Small intestine (tissue), 7 donors: ENCODE measurements around the gene SGPP1. TPM values are rescaled to one million over a fixed set of nuclear protein-coding genes. Genes with fewer than 3 reads are reported as not detected.
"Not testable (repeated sequence)": the region's sequence is repeated elsewhere in the genome, so short reads cannot be mapped to it uniquely, and the experiment has no call there.

Source experiments
- DNase-seq, 2 donors: peaks; one replicate each; pipeline versions ENCODE4 v3.0.0 to v3.0.0-alpha.2; 2013
- FAIRE-seq: peaks from 2 replicates; lab custom pipeline; 2012; peaks lifted over from hg19 to GRCh38; lab: Jason Lieb, UNC
- H3K27ac ChIP-seq, 3 donors: one replicate each; pipeline ENCODE4 v1.5.1; 2013; ENCODE audit warnings: low read length in 2 of 3, mild to moderate bottlenecking in 2 of 3, control low read depth in 1 of 3, inconsistent platforms in 1 of 3, low read depth in 1 of 3, moderate library complexity in 1 of 3
- H3K27me3 ChIP-seq, 3 donors: one replicate each; pipeline ENCODE4 v1.6.1; 2013; ENCODE audit warnings: low read length in 3 of 3, inconsistent platforms in 1 of 3; ENCODE audit not compliant: control insufficient read depth in 3 of 3, insufficient read depth in 3 of 3
- H3K36me3 ChIP-seq, 3 donors: one replicate each; pipeline ENCODE4 v1.6.1; 2013; ENCODE audit warnings: low read length in 3 of 3, inconsistent platforms in 1 of 3, low read depth in 1 of 3, mild to moderate bottlenecking in 1 of 3, moderate library complexity in 1 of 3; ENCODE audit not compliant: control insufficient read depth in 3 of 3, insufficient read depth in 2 of 3
- H3K4me1 ChIP-seq, 3 donors: one replicate each; pipeline ENCODE4 v1.6.1; 2013; ENCODE audit warnings: low read length in 2 of 3, inconsistent platforms in 1 of 3, low read depth in 1 of 3, mild to moderate bottlenecking in 1 of 3, moderate library complexity in 1 of 3; ENCODE audit not compliant: control insufficient read depth in 3 of 3, insufficient read depth in 2 of 3
- H3K4me3 ChIP-seq, 3 donors: one replicate each; pipeline ENCODE4 v1.5.1; 2013; ENCODE audit warnings: low read length in 3 of 3, control low read depth in 1 of 3, inconsistent platforms in 1 of 3, low read depth in 1 of 3, mild to moderate bottlenecking in 1 of 3, moderate library complexity in 1 of 3
- H3K9me3 ChIP-seq, 2 donors: one replicate each; pipeline ENCODE4 v1.6.1; 2013; ENCODE audit warnings: low read depth in 1 of 2, low read length in 1 of 2; ENCODE audit not compliant: control insufficient read depth in 2 of 2, insufficient read depth in 1 of 2
- WGBS, 3 donors: extraction: QIAGEN DNeasy Blood & Tissue Kit; methylation state at CpG; one replicate each; pipeline ENCODE4 v1.1.7; 2013; 5-methylcytosine and 5-hydroxymethylcytosine counted together
- polyA plus RNA-seq, 4 donors: library from polyadenylated mRNA; stranded (reverse) in 3 of 4; unstranded in 1 of 4; fragments of 200-250 nt in 3 of 4; fragments of 120-200 nt in 1 of 4; gene quantifications; one replicate each; pipeline versions ENCODE4 v1.2.1 to v1.2.3, GENCODE V29; 2013
- donor health status: healthy with polysubstance abuse.
- donor health status: control.
- donor health status: control.
- donor health status: Bipolar disorder and iron deficiency.
- donor health status: healthy.

The SGPP1 gene
- polyA plus RNA-seq, 4 donors: 3.2 to 8.7 (median 6.2) TPM

GRCh38 chr14:63662776-63663175 lies 65.1 kb downstream of the SGPP1 start:
- Histone ChIP-seq H3K4me1 (no peaks in the 10 kb centered on the region), H3K4me3 (no peak overlapping the region), H3K27me3 (no peaks in the 10 kb centered on the region), H3K9me3 (no peaks in the 10 kb centered on the region), H3K36me3 (peaks cover 0 to under 1% (median 0%) of the 10 kb centered on the region in 3 donors), H3K27ac (no peak overlapping the region)
- DNase-seq (no peak), FAIRE-seq (no peak)
- 93 to 95% (median 95%) methylated on average over 8 of the region's 8 CpGs for WGBS, 3 donors

- H3K27ac ChIP-seq, H3K4me3 ChIP-seq, FAIRE-seq, H3K27me3 ChIP-seq, H3K9me3 ChIP-seq, H3K4me1 ChIP-seq, H3K36me3 ChIP-seq, DNase-seq: not testable (repeated sequence)
- WGBS, 3 donors: 97 to 98% (median 97%) methylated on average over 10 of the region's 10 CpGs
Observed at GRCh38 chr14:63661881-63662280, 66.0 kb downstream of the SGPP1 start.

GRCh38 chr14:63659726-63660125 lies 68.1 kb downstream of the SGPP1 start:
- Histone ChIP-seq H3K36me3 (peaks cover 0 to 2% (median 0%) of the 10 kb centered on the region in 3 donors), H3K4me1 (no peaks in the 10 kb centered on the region), H3K27me3 (no peaks in the 10 kb centered on the region), H3K4me3 (no peak overlapping the region), H3K9me3 (no peaks in the 10 kb centered on the region), H3K27ac (no peak overlapping the region)
- WGBS, 3 donors: 85 to 92% (median 87%) methylated on average over 4 of the region's 4 CpGs
- FAIRE-seq: no peak
- DNase-seq: no peak

GRCh38 chr14:63656194-63656593 lies 71.7 kb downstream of the SGPP1 start:
- H3K27me3 ChIP-seq: no peaks in the 10 kb centered on the region
- peaks cover 0 to 2% (median 0%) of the 10 kb centered on the region in 3 donors for H3K36me3 ChIP-seq
- no peaks in the 10 kb centered on the region for H3K4me1 ChIP-seq
- DNase-seq (no peak), FAIRE-seq (no peak)
- WGBS, 3 donors: 85 to 94% (median 91%) methylated on average over 4 of the region's 4 CpGs
- H3K9me3 ChIP-seq: no peaks in the 10 kb centered on the region
- H3K27ac ChIP-seq: no peak overlapping the region
- no peak overlapping the region for H3K4me3 ChIP-seq

GRCh38 chr14:63654936-63655335 lies 72.9 kb downstream of the SGPP1 start:
- Histone ChIP-seq H3K36me3 (peaks cover 0 to 2% (median 0%) of the 10 kb centered on the region in 3 donors), H3K4me3 (no peak overlapping the region), H3K27me3 (no peaks in the 10 kb centered on the region), H3K4me1 (no peaks in the 10 kb centered on the region), H3K27ac (no peak overlapping the region), H3K9me3 (no peaks in the 10 kb centered on the region)
- DNase-seq: no peak
- 68 to 80% (median 71%) methylated on average over 2 of the region's 2 CpGs for WGBS, 3 donors
- no peak for FAIRE-seq

GRCh38 chr14:63654346-63654745 lies 73.5 kb downstream of the SGPP1 start:
- H3K27me3 ChIP-seq: no peaks in the 10 kb centered on the region
- H3K4me1 ChIP-seq: no peaks in the 10 kb centered on the region
- H3K9me3 ChIP-seq: no peaks in the 10 kb centered on the region
- FAIRE-seq (no peak), DNase-seq (no peak)
- peaks cover 0 to 3% (median 0%) of the 10 kb centered on the region in 3 donors for H3K36me3 ChIP-seq
- H3K4me3 ChIP-seq: no peak overlapping the region
- 96 to 100% (median 97%) methylated on average over 2 of the region's 2 CpGs for WGBS, 3 donors
- H3K27ac ChIP-seq: no peak overlapping the region

GRCh38 chr14:63652406-63652805 lies 75.5 kb downstream of the SGPP1 start:
- no peak for FAIRE-seq
- Histone ChIP-seq H3K27ac (no peak overlapping the region), H3K27me3 (no peaks in the 10 kb centered on the region), H3K36me3 (peaks cover 0 to 3% (median 0%) of the 10 kb centered on the region in 3 donors), H3K4me1 (no peaks in the 10 kb centered on the region), H3K9me3 (no peaks in the 10 kb centered on the region), H3K4me3 (no peak overlapping the region)
- no peak for DNase-seq
- WGBS, 3 donors: 84 to 95% (median 91%) methylated on average over 3 of the region's 3 CpGs

GRCh38 chr14:63650256-63650952 lies 77.5 kb downstream of the SGPP1 start:
- H3K4me3 ChIP-seq: no peak overlapping the region
- H3K4me1 ChIP-seq: no peaks in the 10 kb centered on the region
- no peak for DNase-seq
- no peak for FAIRE-seq
- peaks cover 0 to 3% (median 0%) of the 10 kb centered on the region in 3 donors for H3K36me3 ChIP-seq
- no peak overlapping the region for H3K27ac ChIP-seq
- WGBS, 3 donors: 77 to 90% (median 80%) methylated on average over 3 of the region's 3 CpGs
- no peaks in the 10 kb centered on the region for H3K27me3 ChIP-seq
- no peaks in the 10 kb centered on the region for H3K9me3 ChIP-seq
